Activated T-cell treated with anti-CD3 and anti-CD28 coated beads for 48 hours (primary cell): ENCODE measurements around the gene ZNF468.
A peak's percentile ranks its signal among the peaks of the same experiment; 100 is the strongest.
"Not testable (repeated sequence)": the region's sequence is repeated elsewhere in the genome, so short reads cannot be mapped to it uniquely, and the experiment has no call there.

Experiments
- DNase-seq: peaks from one replicate; pipeline ENCODE4 v3.0.0-alpha.2; 2020; ENCODE audit warnings: low read depth

Gene ZNF468

GRCh38 chr19:52825765-52826164 lies 31.7 kb downstream of the ZNF468 start:
- no peak for DNase-seq

- no peak for DNase-seq
These were observed 33.7 kb downstream of the ZNF468 start for GRCh38 chr19:52823676-52824075.

GRCh38 chr19:52821204-52821960 lies 36.0 kb downstream of the ZNF468 start, which contains the start of gene ZNF28:
Gene ZNF28 (minus strand): TSS chr19:52821633. CDS start chr19:52817958, 3,675 bp downstream.
- peak; percentile 53 for DNase-seq

- peak; percentile 8 for DNase-seq
These were observed 36.8 kb downstream of the ZNF468 start for GRCh38 chr19:52820472-52821203.

- no peak for DNase-seq
These were observed 47.6 kb downstream of the ZNF468 start for GRCh38 chr19:52809801-52810200.

GRCh38 chr19:52799950-52800640 lies 57.3 kb downstream of the ZNF468 start:
- not testable (repeated sequence) for DNase-seq

- DNase-seq: no peak
These were observed 68.0 kb downstream of the ZNF468 start for GRCh38 chr19:52789440-52789839.
